ENCODE data around the gene GLIS1.

The GLIS1 gene

GRCh38 chr1:53731043-53731600 lies 7.8 kb downstream of the GLIS1 start:
- no peaks in the 10 kb centered on the region for H3K4me1 Mint-ChIP-seq
- peaks cover 42% of the 10 kb centered on the region for H3K27me3 Mint-ChIP-seq
- no peak for DNase-seq

GRCh38 chr1:53730224-53730865 lies 8.6 kb downstream of the GLIS1 start:
- no peaks in the 10 kb centered on the region for H3K4me1 Mint-ChIP-seq
- no peaks in the 10 kb centered on the region for H3K9me3 Mint-ChIP-seq
- H3K27ac Mint-ChIP-seq: no peak overlapping the region
- DNase-seq: no peak
- no peak for ATAC-seq
- no peak overlapping the region for H3K4me3 Mint-ChIP-seq
- peaks cover 34% of the 10 kb centered on the region for H3K27me3 Mint-ChIP-seq

More at GRCh38 chr1:53731043-53731600, 7.8 kb downstream of the GLIS1 start:
- Mint-ChIP-seq H3K27ac (no peak overlapping the region), H3K4me3 (no peak overlapping the region), H3K9me3 (no peaks in the 10 kb centered on the region)
- no peak for ATAC-seq

- no peak overlapping the region for H3K4me3 Mint-ChIP-seq
- ATAC-seq: no peak
- no peaks in the 10 kb centered on the region for H3K4me1 Mint-ChIP-seq
- H3K27me3 Mint-ChIP-seq: peaks cover 27% of the 10 kb centered on the region
- no peak overlapping the region for H3K27ac Mint-ChIP-seq
- no peaks in the 10 kb centered on the region for H3K9me3 Mint-ChIP-seq
- DNase-seq: no peak
Measured at GRCh38 chr1:53729456-53730223, 9.3 kb downstream of the GLIS1 start.

GRCh38 chr1:53728702-53729455 lies 10.1 kb downstream of the GLIS1 start:
- Mint-ChIP-seq H3K27ac (no peak overlapping the region), H3K4me1 (no peaks in the 10 kb centered on the region), H3K27me3 (peaks cover 23% of the 10 kb centered on the region), H3K4me3 (no peak overlapping the region), H3K9me3 (no peaks in the 10 kb centered on the region)
- ATAC-seq: no peak
- no peak for DNase-seq

GRCh38 chr1:53728196-53728595 lies 10.8 kb downstream of the GLIS1 start:
- no peaks in the 10 kb centered on the region for H3K9me3 Mint-ChIP-seq
- no peaks in the 10 kb centered on the region for H3K4me1 Mint-ChIP-seq
- no peak for ATAC-seq
- H3K27ac Mint-ChIP-seq: no peak overlapping the region
- DNase-seq: no peak
- H3K27me3 Mint-ChIP-seq: peaks cover 16% of the 10 kb centered on the region
- no peak overlapping the region for H3K4me3 Mint-ChIP-seq

GRCh38 chr1:53727461-53728092 lies 11.4 kb downstream of the GLIS1 start:
- Mint-ChIP-seq H3K4me1 (no peaks in the 10 kb centered on the region), H3K27me3 (peaks cover 10% of the 10 kb centered on the region), H3K9me3 (no peaks in the 10 kb centered on the region), H3K27ac (no peak overlapping the region), H3K4me3 (no peak overlapping the region)
- DNase-seq: no peak
- no peak for ATAC-seq

- no peaks in the 10 kb centered on the region for H3K27me3 Mint-ChIP-seq
- DNase-seq (no peak), ATAC-seq (no peak)
Measured at GRCh38 chr1:53726009-53726600, 12.9 kb downstream of the GLIS1 start.

GRCh38 chr1:53725238-53725689 lies 13.7 kb downstream of the GLIS1 start:
- no peaks in the 10 kb centered on the region for H3K27me3 Mint-ChIP-seq
- H3K9me3 Mint-ChIP-seq: no peaks in the 10 kb centered on the region
- ATAC-seq (no peak), DNase-seq (no peak)
- H3K27ac Mint-ChIP-seq: no peak overlapping the region
- H3K4me1 Mint-ChIP-seq: no peaks in the 10 kb centered on the region
- no peak overlapping the region for H3K4me3 Mint-ChIP-seq

More at GRCh38 chr1:53726009-53726600, 12.9 kb downstream of the GLIS1 start:
- no peak overlapping the region for H3K4me3 Mint-ChIP-seq
- H3K9me3 Mint-ChIP-seq: no peaks in the 10 kb centered on the region
- H3K27ac Mint-ChIP-seq: no peak overlapping the region
- H3K4me1 Mint-ChIP-seq: no peaks in the 10 kb centered on the region

GRCh38 chr1:53722025-53722424 lies 16.9 kb downstream of the GLIS1 start:
- Mint-ChIP-seq H3K9me3 (no peaks in the 10 kb centered on the region), H3K4me3 (no peak overlapping the region), H3K4me1 (no peaks in the 10 kb centered on the region), H3K27ac (no peak overlapping the region), H3K27me3 (peaks cover 6% of the 10 kb centered on the region)
- ATAC-seq (no peak), DNase-seq (no peak)

GRCh38 chr1:53721088-53721487 lies 17.9 kb downstream of the GLIS1 start:
- H3K9me3 Mint-ChIP-seq: no peaks in the 10 kb centered on the region
- ATAC-seq: no peak
- H3K4me1 Mint-ChIP-seq: no peaks in the 10 kb centered on the region
- no peak for DNase-seq
- H3K27me3 Mint-ChIP-seq: peaks cover 6% of the 10 kb centered on the region
- H3K27ac Mint-ChIP-seq: no peak overlapping the region
- no peak overlapping the region for H3K4me3 Mint-ChIP-seq

GRCh38 chr1:53719469-53719868 lies 19.5 kb downstream of the GLIS1 start:
- no peak overlapping the region for H3K27ac Mint-ChIP-seq
- ATAC-seq: no peak
- H3K4me1 Mint-ChIP-seq: no peaks in the 10 kb centered on the region
- H3K9me3 Mint-ChIP-seq: no peaks in the 10 kb centered on the region
- H3K27me3 Mint-ChIP-seq: peaks cover 6% of the 10 kb centered on the region
- no peak overlapping the region for H3K4me3 Mint-ChIP-seq
- no peak for DNase-seq

GRCh38 chr1:53718443-53718842 lies 20.5 kb downstream of the GLIS1 start:
- Mint-ChIP-seq H3K27ac (no peak overlapping the region), H3K27me3 (peaks cover 6% of the 10 kb centered on the region), H3K4me3 (no peak overlapping the region), H3K9me3 (no peaks in the 10 kb centered on the region), H3K4me1 (no peaks in the 10 kb centered on the region)
- DNase-seq: no peak
- ATAC-seq: no peak

- ATAC-seq: no peak
- DNase-seq: no peak
- H3K27ac Mint-ChIP-seq: no peak overlapping the region
- peaks cover 0 to 5% of the 10 kb centered on the region in 2 donors for H3K9me3 Mint-ChIP-seq
- no peak overlapping the region for H3K4me3 Mint-ChIP-seq
- H3K4me1 Mint-ChIP-seq: no peaks in the 10 kb centered on the region
- H3K27me3 Mint-ChIP-seq: peaks cover 6% of the 10 kb centered on the region
Measured at GRCh38 chr1:53717025-53717804, 21.7 kb downstream of the GLIS1 start.

- H3K4me3 Mint-ChIP-seq: no peak overlapping the region
- no peak for ATAC-seq
- no peaks in the 10 kb centered on the region for H3K4me1 Mint-ChIP-seq
- H3K9me3 Mint-ChIP-seq: peaks cover 0 to 5% of the 10 kb centered on the region in 2 donors
- peaks cover 6% of the 10 kb centered on the region for H3K27me3 Mint-ChIP-seq
- H3K27ac Mint-ChIP-seq: no peak overlapping the region
- DNase-seq: no peak
Measured at GRCh38 chr1:53716150-53716549, 22.8 kb downstream of the GLIS1 start.

All from stimulated activated naive CD8-positive, alpha-beta T cell treated with anti-CD3 and anti-CD28 coated beads, Interleukin-15, amount 100 ng/mL, for 72 hours (primary cell).